K562 (cell line): ENCODE results near the gene PSMB4. TPM values are rescaled to one million over a fixed set of nuclear protein-coding genes. Genes with fewer than 3 reads are reported as not detected.

ENCODE experiments used
- CC2D1A ChIP-seq: fragments of 450-650 bp; IDR thresholded peaks from 2 replicates; pipeline ENCODE4 v1.6.1; 2017; ENCODE audit warnings: mild to moderate bottlenecking
- CHCHD3 ChIP-seq: fragments of 250-450 bp; sonication (Bioruptor Pico); IDR thresholded peaks from 2 replicates; pipeline ENCODE4 v2.1.2; 2022; ENCODE audit warnings: mild to moderate bottlenecking
- CTCF ChIP-seq, 3 experiments: IDR thresholded peaks in 2 of 3; conservative IDR thresholded peaks in 1 of 3; 2 replicates each; pipeline ENCODE4 v1.5.1; 2011 to 2012; ENCODE audit warnings: low read length in 3 of 3, mild to moderate bottlenecking in 3 of 3, control low read depth in 2 of 3, improper control_type of control experiment in 1 of 3, inconsistent platforms in 1 of 3, low read depth in 1 of 3, mixed read lengths in 1 of 3, moderate library complexity in 1 of 3; ENCODE audit not compliant: insufficient read depth in 2 of 3
- GTF2E2 ChIP-seq: fragments of 200-800 bp; sonication (Bioruptor generic); IDR thresholded peaks from 2 replicates; pipeline ENCODE4 v1.6.1; 2016; ENCODE audit warnings: missing genetic modification characterization, missing compliant biosample characterization
- HNRNPK ChIP-seq: fragments of 200-400 bp; formaldehyde crosslinking; IDR thresholded peaks from one replicate; pipeline ENCODE4 v1.6.1; 2018; ENCODE audit warnings: mild to moderate bottlenecking, low read depth, low read length; ENCODE audit not compliant: poor library complexity, severe bottlenecking
- HOMEZ ChIP-seq: fragments of 250-450 bp; sonication (Bioruptor Pico); IDR thresholded peaks from 2 replicates; pipeline ENCODE4 v1.4.0; 2020; ENCODE audit warnings: mild to moderate bottlenecking, moderate library complexity
- PHF8 ChIP-seq: fragments of 200-600 bp; sonication (generic); IDR thresholded peaks from 2 replicates; pipeline ENCODE4 v1.6.1; 2012; ENCODE audit warnings: mixed run types, mild to moderate bottlenecking, inconsistent platforms, low read length, moderate library complexity, borderline replicate concordance
- THRAP3 ChIP-seq: fragments of 450-650 bp; IDR thresholded peaks from 2 replicates; pipeline ENCODE4 v1.6.1; 2016; ENCODE audit warnings: mild to moderate bottlenecking, inconsistent platforms, borderline replicate concordance
- ZBTB7A ChIP-seq: IDR thresholded peaks from 2 replicates; pipeline ENCODE4 v1.6.1; 2011; ENCODE audit warnings: low read depth, mild to moderate bottlenecking, low read length, moderate library complexity, borderline replicate concordance; ENCODE audit not compliant: control insufficient read depth
- polyA plus RNA-seq, 8 experiments: library from polyadenylated mRNA; depleted of rRNA in 4 of 8; stranded (reverse) in 5 of 8; unstranded in 3 of 8; fragments of >200 nt; fragmentation: Nextera tagmentation in 2 of 8; fragmentation: Illumina TruSeq in 1 of 8; extraction: Ambion mirVana in 2 of 8; extraction: Trizol in 1 of 8; gene quantifications; 2 replicates each; pipeline versions ENCODE4 v1.2.1 to v1.2.3, GENCODE V29; 2011 to 2014; ENCODE audit warnings: inconsistent platforms in 1 of 8, missing spikeins in 1 of 8
- total RNA-seq, 7 experiments: library from RNA; depleted of rRNA in 6 of 7; stranded (reverse); fragments of >200 nt in 6 of 7; fragmentation: Illumina TruSeq in 2 of 7; extraction: Trizol in 2 of 7; gene quantifications; 2 replicates each; pipeline versions ENCODE4 v1.2.1 to v1.2.3, GENCODE V29; 2011 to 2021; ENCODE audit warnings: low replicate concordance in 1 of 7
- TF ChIP-seq, protein P1 (sequence below), 2 experiments: fragments of 450-650 bp; IDR thresholded peaks; 2 replicates each; pipeline ENCODE4 v1.6.1; 2018; ENCODE audit warnings: mild to moderate bottlenecking in 2 of 2, low read depth in 1 of 2; ENCODE audit not compliant: partially characterized antibody in 2 of 2
- TF ChIP-seq, protein P2 (sequence below): fragments of 450-650 bp; IDR thresholded peaks from 2 replicates; pipeline ENCODE4 v1.6.1; 2016; ENCODE audit warnings: missing biosample characterization, missing genetic modification characterization
- TF ChIP-seq, protein P3 (sequence below), 2 experiments: fragments of 150-350 bp in 1 of 2; IDR thresholded peaks; 2 replicates each; pipeline ENCODE4 v1.6.1; 2012 to 2016; ENCODE audit warnings: low read depth in 2 of 2, low read length in 2 of 2, mild to moderate bottlenecking in 1 of 2, moderate library complexity in 1 of 2

The PSMB4 gene
- total and polyA plus RNA-seq, 9 of the 15 experiments (the other 6 are each of a cell fraction or from before 2014, with no cell fraction given): 397 to 674 (median 475) TPM

DNA sequence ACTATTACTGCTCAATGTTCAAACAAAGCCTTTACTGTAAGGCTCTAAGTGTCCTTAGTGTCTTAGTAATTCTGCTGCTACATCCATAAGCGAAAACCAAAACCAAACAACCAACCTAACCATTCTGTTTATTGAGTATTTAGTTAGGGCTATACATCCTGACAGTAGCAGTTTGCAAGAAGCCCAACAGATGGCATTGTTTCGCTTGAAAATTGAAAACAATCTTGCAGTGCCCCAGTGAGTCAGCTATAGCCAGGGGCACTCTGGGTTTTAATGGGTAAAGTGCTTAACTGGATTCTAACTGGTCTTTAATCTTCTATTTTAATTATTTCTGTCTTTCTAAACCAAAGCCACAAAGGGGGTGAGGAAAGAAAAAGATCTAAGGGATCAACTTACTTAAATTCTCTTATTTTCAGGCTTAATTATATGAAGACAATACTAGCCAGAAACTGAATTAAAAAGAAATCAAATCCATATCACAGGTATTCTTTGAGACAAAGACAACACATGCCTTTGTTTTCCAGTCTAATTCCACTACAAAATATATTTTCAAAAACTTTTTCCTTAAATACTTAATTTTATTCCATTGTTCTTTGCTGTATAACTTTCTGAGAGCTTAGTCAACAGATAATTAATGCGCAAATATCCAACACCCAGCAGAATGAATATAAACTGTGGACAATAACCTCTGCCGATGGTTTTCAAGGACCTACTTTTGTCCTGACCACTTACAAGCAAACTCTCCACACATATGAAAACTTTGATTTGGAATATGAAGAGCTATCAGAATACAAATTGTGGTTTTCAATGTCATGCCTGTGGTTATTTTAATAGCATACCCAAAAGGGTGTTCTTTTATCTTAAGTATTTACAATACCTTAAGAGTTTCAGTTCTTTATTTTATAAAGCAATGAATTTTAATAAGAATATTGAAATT is 44.7 kb downstream of the PSMB4 start (continued):
- TF ChIP-seq, protein P1, sequence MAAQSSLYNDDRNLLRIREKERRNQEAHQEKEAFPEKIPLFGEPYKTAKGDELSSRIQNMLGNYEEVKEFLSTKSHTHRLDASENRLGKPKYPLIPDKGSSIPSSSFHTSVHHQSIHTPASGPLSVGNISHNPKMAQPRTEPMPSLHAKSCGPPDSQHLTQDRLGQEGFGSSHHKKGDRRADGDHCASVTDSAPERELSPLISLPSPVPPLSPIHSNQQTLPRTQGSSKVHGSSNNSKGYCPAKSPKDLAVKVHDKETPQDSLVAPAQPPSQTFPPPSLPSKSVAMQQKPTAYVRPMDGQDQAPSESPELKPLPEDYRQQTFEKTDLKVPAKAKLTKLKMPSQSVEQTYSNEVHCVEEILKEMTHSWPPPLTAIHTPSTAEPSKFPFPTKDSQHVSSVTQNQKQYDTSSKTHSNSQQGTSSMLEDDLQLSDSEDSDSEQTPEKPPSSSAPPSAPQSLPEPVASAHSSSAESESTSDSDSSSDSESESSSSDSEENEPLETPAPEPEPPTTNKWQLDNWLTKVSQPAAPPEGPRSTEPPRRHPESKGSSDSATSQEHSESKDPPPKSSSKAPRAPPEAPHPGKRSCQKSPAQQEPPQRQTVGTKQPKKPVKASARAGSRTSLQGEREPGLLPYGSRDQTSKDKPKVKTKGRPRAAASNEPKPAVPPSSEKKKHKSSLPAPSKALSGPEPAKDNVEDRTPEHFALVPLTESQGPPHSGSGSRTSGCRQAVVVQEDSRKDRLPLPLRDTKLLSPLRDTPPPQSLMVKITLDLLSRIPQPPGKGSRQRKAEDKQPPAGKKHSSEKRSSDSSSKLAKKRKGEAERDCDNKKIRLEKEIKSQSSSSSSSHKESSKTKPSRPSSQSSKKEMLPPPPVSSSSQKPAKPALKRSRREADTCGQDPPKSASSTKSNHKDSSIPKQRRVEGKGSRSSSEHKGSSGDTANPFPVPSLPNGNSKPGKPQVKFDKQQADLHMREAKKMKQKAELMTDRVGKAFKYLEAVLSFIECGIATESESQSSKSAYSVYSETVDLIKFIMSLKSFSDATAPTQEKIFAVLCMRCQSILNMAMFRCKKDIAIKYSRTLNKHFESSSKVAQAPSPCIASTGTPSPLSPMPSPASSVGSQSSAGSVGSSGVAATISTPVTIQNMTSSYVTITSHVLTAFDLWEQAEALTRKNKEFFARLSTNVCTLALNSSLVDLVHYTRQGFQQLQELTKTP (IDR thresholded peaks at IDR 0.05; ENCODE audit: low read depth in 1 of 2, partially characterized antibody in 2 of 2): no peak
- TF ChIP-seq THRAP3: no peak
- TF ChIP-seq, protein P2, sequence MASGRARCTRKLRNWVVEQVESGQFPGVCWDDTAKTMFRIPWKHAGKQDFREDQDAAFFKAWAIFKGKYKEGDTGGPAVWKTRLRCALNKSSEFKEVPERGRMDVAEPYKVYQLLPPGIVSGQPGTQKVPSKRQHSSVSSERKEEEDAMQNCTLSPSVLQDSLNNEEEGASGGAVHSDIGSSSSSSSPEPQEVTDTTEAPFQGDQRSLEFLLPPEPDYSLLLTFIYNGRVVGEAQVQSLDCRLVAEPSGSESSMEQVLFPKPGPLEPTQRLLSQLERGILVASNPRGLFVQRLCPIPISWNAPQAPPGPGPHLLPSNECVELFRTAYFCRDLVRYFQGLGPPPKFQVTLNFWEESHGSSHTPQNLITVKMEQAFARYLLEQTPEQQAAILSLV (tag): no peak
- no peak for TF ChIP-seq CHCHD3
- no peak for TF ChIP-seq GTF2E2 (tag)
- TF ChIP-seq CC2D1A: 0 out of 2 replicates have a peak, but pooled peaks have one; percentile 13
- TF ChIP-seq, protein P3, sequence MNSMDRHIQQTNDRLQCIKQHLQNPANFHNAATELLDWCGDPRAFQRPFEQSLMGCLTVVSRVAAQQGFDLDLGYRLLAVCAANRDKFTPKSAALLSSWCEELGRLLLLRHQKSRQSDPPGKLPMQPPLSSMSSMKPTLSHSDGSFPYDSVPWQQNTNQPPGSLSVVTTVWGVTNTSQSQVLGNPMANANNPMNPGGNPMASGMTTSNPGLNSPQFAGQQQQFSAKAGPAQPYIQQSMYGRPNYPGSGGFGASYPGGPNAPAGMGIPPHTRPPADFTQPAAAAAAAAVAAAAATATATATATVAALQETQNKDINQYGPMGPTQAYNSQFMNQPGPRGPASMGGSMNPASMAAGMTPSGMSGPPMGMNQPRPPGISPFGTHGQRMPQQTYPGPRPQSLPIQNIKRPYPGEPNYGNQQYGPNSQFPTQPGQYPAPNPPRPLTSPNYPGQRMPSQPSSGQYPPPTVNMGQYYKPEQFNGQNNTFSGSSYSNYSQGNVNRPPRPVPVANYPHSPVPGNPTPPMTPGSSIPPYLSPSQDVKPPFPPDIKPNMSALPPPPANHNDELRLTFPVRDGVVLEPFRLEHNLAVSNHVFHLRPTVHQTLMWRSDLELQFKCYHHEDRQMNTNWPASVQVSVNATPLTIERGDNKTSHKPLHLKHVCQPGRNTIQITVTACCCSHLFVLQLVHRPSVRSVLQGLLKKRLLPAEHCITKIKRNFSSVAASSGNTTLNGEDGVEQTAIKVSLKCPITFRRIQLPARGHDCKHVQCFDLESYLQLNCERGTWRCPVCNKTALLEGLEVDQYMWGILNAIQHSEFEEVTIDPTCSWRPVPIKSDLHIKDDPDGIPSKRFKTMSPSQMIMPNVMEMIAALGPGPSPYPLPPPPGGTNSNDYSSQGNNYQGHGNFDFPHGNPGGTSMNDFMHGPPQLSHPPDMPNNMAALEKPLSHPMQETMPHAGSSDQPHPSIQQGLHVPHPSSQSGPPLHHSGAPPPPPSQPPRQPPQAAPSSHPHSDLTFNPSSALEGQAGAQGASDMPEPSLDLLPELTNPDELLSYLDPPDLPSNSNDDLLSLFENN (IDR thresholded peaks at IDR 0.05; ENCODE audit: low read depth in 2 of 2, low read length in 2 of 2): no peak
- no peak for TF ChIP-seq ZBTB7A
- TF ChIP-seq PHF8: no peak
- TF ChIP-seq HOMEZ (CRISPR knock-in tag): no peak
- TF ChIP-seq HNRNPK: no peak
- peak; percentile 71 to 88 (median 78) for TF ChIP-seq CTCF (IDR thresholded peaks at IDR 0.05 in 2 of 3, conservative IDR thresholded peaks at IDR 0.05 in 1 of 3; ENCODE audit: insufficient read depth in 2 of 3, low read depth in 1 of 3, low read length in 3 of 3)
